ENCODE measurements around the gene FHIT.

DNA sequence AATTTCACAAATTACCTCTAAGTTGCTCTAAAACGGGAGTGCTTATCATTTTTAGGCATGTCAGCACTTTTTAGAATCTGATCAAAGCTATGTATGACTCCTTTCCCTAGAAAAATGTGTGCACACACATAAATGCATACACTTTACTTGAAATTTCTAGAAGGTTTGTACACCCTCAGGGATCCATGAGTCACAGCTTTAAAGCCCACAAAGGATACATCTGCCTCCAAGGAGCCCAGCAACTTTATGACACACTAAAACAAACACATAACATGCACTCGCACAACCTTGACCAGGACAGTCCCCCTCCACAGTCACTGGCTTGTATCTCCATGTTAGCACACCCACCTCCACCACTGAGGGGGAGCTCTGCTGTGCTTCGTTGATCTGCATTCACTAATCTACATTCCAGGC, 1479.5 kb downstream of the FHIT start:
- TF ChIP-seq, protein P1, sequence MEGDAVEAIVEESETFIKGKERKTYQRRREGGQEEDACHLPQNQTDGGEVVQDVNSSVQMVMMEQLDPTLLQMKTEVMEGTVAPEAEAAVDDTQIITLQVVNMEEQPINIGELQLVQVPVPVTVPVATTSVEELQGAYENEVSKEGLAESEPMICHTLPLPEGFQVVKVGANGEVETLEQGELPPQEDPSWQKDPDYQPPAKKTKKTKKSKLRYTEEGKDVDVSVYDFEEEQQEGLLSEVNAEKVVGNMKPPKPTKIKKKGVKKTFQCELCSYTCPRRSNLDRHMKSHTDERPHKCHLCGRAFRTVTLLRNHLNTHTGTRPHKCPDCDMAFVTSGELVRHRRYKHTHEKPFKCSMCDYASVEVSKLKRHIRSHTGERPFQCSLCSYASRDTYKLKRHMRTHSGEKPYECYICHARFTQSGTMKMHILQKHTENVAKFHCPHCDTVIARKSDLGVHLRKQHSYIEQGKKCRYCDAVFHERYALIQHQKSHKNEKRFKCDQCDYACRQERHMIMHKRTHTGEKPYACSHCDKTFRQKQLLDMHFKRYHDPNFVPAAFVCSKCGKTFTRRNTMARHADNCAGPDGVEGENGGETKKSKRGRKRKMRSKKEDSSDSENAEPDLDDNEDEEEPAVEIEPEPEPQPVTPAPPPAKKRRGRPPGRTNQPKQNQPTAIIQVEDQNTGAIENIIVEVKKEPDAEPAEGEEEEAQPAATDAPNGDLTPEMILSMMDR (IDR thresholded peaks at IDR 0.05): no peak
- TF ChIP-seq POLR2A (IDR thresholded peaks at IDR 0.05): no peak
- TF ChIP-seq EP300 (IDR thresholded peaks at IDR 0.05): no peak

Data from ovary (tissue), 3 donors.